ENCODE data around the gene PGAM2. TPM values are rescaled to one million over a fixed set of nuclear protein-coding genes. Genes with fewer than 3 reads are reported as not detected.

PGAM2 gene
- total RNA-seq, 1 experiment from 2014 or later: 9.7 TPM

GRCh38 chr7:44063547-44063893 is 1.8 kb downstream of the PGAM2 start:
- TF ChIP-seq, protein P1, sequence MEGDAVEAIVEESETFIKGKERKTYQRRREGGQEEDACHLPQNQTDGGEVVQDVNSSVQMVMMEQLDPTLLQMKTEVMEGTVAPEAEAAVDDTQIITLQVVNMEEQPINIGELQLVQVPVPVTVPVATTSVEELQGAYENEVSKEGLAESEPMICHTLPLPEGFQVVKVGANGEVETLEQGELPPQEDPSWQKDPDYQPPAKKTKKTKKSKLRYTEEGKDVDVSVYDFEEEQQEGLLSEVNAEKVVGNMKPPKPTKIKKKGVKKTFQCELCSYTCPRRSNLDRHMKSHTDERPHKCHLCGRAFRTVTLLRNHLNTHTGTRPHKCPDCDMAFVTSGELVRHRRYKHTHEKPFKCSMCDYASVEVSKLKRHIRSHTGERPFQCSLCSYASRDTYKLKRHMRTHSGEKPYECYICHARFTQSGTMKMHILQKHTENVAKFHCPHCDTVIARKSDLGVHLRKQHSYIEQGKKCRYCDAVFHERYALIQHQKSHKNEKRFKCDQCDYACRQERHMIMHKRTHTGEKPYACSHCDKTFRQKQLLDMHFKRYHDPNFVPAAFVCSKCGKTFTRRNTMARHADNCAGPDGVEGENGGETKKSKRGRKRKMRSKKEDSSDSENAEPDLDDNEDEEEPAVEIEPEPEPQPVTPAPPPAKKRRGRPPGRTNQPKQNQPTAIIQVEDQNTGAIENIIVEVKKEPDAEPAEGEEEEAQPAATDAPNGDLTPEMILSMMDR (conservative IDR thresholded peaks at IDR 0.05): no peak
- TF ChIP-seq EZH2 (IDR thresholded peaks at IDR 0.05; ENCODE audit: low read depth): no peak
- Histone ChIP-seq H3K9me2 (ENCODE audit: insufficient read depth) (no peaks in the 10 kb centered on the region), H2AFZ (no peak overlapping the region), H3F3A (ENCODE audit: insufficient read depth, low read depth) (peaks cover 39% of the 10 kb centered on the region), H3K4me2 (no peak overlapping the region), H3K4me1 (replicated peaks; ENCODE audit: insufficient read depth) (no peaks in the 10 kb centered on the region), H3K27me3 (ENCODE audit: insufficient read depth, low read depth) (no peaks in the 10 kb centered on the region), H3K9me3 (ENCODE audit: insufficient read depth, low read depth) (no peaks in the 10 kb centered on the region), H4K20me1 (ENCODE audit: insufficient read depth) (peaks cover 25% of the 10 kb centered on the region; the same call in 1 of the 2 replicates), H3K36me3 (ENCODE audit: low read depth) (peaks cover 4% of the 10 kb centered on the region; the same call in 1 of the 2 replicates), H3K27ac (no peak overlapping the region), H3K4me3 (no peak overlapping the region), H3K79me2 (ENCODE audit: low read depth) (no peaks in the 10 kb centered on the region)
- no peak for DNase-seq
- CTCF ChIA-PET: no interaction called here
- intact Hi-C loops (cut with micrococcal nuclease; ENCODE audit: unreplicated experiment): no loop called here
- no TSS peak for BruUV-seq (replicated peaks)
- POLR2A ChIA-PET (ENCODE audit: unreplicated experiment): interaction anchor here (0.6 to 0.7 kb wide), 2 partner anchors 9 to 19 kb away, joined by 3 read pairs; partner anchors contain the start of gene DBNL

DNA sequence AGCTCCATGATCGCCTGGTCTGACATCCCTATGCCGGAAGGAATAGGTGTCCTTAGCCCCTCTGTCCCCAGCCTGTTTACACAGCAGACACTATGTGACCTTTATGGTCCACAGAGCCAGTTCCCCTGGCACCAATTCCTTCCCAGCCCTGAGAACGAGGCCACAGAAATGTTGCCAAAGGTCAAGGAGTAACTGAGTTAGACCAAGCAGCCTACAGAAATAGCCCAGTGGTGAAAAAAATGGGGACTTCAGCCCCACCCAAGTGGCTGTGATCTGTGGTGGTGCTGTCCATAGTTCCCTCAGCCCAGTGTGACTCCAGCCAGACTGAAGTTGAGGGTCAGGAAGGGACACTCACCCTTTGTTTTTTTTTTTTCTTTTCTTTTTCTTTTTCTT is 2.5 kb downstream of the PGAM2 start:
- POLR2A ChIA-PET (ENCODE audit: unreplicated experiment): interaction anchor here (0.5 to 0.6 kb wide), 2 partner anchors 9 to 18 kb away, joined by 3 read pairs; partner anchors contain the start of gene DBNL
- H3K79me2 ChIP-seq (ENCODE audit: low read depth): no peaks in the 10 kb centered on the region

DNA sequence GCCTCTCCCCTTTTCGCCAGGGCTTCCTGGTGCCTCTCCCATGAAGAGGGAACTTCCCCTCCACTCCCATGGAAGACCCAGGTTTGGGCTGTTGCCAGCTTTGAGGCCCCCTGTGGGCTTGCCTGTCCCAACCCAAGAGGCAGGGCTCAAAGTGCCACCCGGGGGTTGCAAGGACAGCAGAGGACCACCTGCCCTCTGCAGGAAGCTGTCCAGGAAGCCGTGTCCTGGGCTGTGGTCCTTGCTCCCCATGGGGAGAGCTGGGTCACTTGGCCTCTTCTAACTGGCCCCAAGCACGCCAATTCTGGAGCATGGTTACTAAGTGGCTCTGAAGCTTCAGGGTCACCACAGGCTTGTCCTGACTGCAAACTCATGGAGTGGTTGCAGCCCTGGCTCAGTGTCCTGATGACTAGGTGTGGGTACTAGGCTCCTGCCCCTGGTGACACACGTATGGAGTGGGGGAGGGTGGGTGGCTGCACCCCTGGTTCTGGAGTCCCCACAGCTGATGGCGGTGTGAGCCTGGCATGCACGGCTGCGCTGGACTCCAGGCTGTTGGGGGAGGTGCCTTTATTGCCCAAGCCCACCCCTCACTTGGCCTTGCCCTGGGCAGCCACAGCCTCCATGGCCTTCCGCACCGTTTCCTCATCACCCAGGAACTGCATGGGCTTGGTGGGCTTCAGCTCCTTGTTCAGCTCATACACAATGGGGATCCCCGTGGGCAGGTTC is 3.0 kb downstream of the PGAM2 start:
- H2AFZ ChIP-seq: no peak overlapping the region
- TF ChIP-seq, protein P1 (conservative IDR thresholded peaks at IDR 0.05): no peak
- TF ChIP-seq EZH2 (IDR thresholded peaks at IDR 0.05; ENCODE audit: low read depth): no peak
- no TSS peak for BruUV-seq (replicated peaks)
- peaks cover 5% of the 10 kb centered on the region; the same call in 1 of the 2 replicates for H3K36me3 ChIP-seq (ENCODE audit: low read depth)
- H3K9me2 ChIP-seq (ENCODE audit: insufficient read depth): no peaks in the 10 kb centered on the region
- no peaks in the 10 kb centered on the region for H3K4me1 ChIP-seq (replicated peaks; ENCODE audit: insufficient read depth)
- H3K27me3 ChIP-seq (ENCODE audit: insufficient read depth, low read depth): no peaks in the 10 kb centered on the region
- no peaks in the 10 kb centered on the region for H3K9me3 ChIP-seq (ENCODE audit: insufficient read depth, low read depth)
- ChIA-PET CTCF (no interaction called here), POLR2A (ENCODE audit: unreplicated experiment) (interaction anchor here (0.5 kb wide), 1 partner anchor 8 kb away, joined by 3 read pairs; no protein-coding TSS in a partner anchor)
- H3K4me2 ChIP-seq: no peak overlapping the region
- H3K4me3 ChIP-seq: no peak overlapping the region
- no peak for DNase-seq
- H3F3A ChIP-seq (ENCODE audit: insufficient read depth, low read depth): peaks cover 28% of the 10 kb centered on the region
- H3K79me2 ChIP-seq (ENCODE audit: low read depth): no peaks in the 10 kb centered on the region
- H3K27ac ChIP-seq: no peak overlapping the region
- intact Hi-C loops (cut with micrococcal nuclease; ENCODE audit: unreplicated experiment): no loop called here
- peaks cover 24% of the 10 kb centered on the region; the same call in 1 of the 2 replicates for H4K20me1 ChIP-seq (ENCODE audit: insufficient read depth)

More for the DNA sequence above, 2.5 kb downstream of the PGAM2 start:
- peaks cover 4% of the 10 kb centered on the region; the same call in 1 of the 2 replicates for H3K36me3 ChIP-seq (ENCODE audit: low read depth)
- no peak for TF ChIP-seq EZH2 (IDR thresholded peaks at IDR 0.05; ENCODE audit: low read depth)
- TF ChIP-seq, protein P1 (conservative IDR thresholded peaks at IDR 0.05): no peak
- DNase-seq: no peak
- BruUV-seq (replicated peaks): no TSS peak
- H3K27me3 ChIP-seq (ENCODE audit: insufficient read depth, low read depth): no peaks in the 10 kb centered on the region
- CTCF ChIA-PET: no interaction called here
- peaks cover 32% of the 10 kb centered on the region for H3F3A ChIP-seq (ENCODE audit: insufficient read depth, low read depth)
- no peaks in the 10 kb centered on the region for H3K4me1 ChIP-seq (replicated peaks; ENCODE audit: insufficient read depth)
- no peak overlapping the region for H3K4me2 ChIP-seq
- intact Hi-C loops (cut with micrococcal nuclease; ENCODE audit: unreplicated experiment): no loop called here
- peaks cover 24% of the 10 kb centered on the region; the same call in 1 of the 2 replicates for H4K20me1 ChIP-seq (ENCODE audit: insufficient read depth)
- H2AFZ ChIP-seq: no peak overlapping the region
- no peak overlapping the region for H3K27ac ChIP-seq
- H3K4me3 ChIP-seq: no peak overlapping the region
- no peaks in the 10 kb centered on the region for H3K9me2 ChIP-seq (ENCODE audit: insufficient read depth)
- no peaks in the 10 kb centered on the region for H3K9me3 ChIP-seq (ENCODE audit: insufficient read depth, low read depth)
